Fibroblast of the aortic adventitia (primary cell): Measurements from ENCODE around the gene FAM151B. TPM values are rescaled to one million over a fixed set of nuclear protein-coding genes. Genes with fewer than 3 reads are reported as not detected.
"Not testable (repeated sequence)": the region's sequence is repeated elsewhere in the genome, so short reads cannot be mapped to it uniquely, and the experiment has no call there.

Experiments
- DNase-seq: peaks from one replicate; pipeline ENCODE4 v3.0.0-alpha.2; 2010; ENCODE audit warnings: low read depth
- H3K4me3 ChIP-seq: 2 replicates; pipeline ENCODE4 v1.5.1; 2011; ENCODE audit warnings: low read depth, mild to moderate bottlenecking, control low read depth, low read length, moderate library complexity
- total RNA-seq: library from RNA; depleted of rRNA; stranded (reverse); fragments of >200 nt; gene quantifications from 2 replicates; pipeline ENCODE4 v1.2.3, GENCODE V29; 2012; ENCODE audit warnings: low replicate concordance
- TF ChIP-seq, protein P1 (sequence below): IDR thresholded peaks from 2 replicates; pipeline ENCODE4 v1.5.1; 2011; ENCODE audit warnings: mild to moderate bottlenecking, low read length, control low read depth, inconsistent platforms; ENCODE audit not compliant: insufficient read depth

The FAM151B gene
- total RNA-seq, 1 donor: 6.8 TPM

DNA sequence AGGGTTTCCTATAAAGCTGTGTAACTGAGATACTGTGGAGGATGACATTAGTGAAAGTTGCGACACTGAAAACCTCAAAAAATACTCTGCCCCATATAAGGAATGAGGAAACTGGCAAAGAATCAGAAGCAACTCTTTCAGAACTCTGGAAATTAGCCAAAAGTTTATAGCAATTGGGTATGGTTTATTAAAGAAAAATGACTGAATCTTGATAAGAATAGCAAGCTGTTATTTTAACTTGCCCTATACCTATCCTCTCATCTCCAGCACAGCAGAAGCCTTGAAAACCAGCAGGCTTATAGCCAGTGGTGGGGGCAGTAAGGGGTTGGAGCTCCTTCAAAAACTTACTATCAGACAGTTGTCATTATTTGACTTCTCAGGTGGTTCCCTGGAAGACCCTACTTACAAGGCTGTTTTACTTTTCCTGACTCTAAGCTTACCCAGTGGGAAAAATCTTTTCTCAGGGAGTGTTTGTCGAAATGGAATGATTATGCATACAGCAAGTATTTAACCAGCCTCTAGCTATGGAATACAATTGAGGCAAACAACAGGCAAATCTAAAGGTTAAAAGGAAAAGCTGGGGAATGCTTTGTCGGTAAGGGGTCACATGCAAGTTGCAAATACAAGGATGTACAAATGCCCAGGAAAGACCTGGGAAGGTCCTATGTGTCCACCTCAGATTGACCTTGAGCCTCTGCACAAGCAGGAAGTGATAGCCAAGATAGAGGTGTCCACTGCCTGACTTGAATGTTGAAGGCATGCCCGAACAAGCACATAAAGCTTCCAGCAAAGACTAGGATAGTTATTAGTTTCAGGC, 21.0 kb upstream of the FAM151B start:
- H3K4me3 ChIP-seq: no peak overlapping the region
- peak; percentile 71 for DNase-seq
- TF ChIP-seq, protein P1, sequence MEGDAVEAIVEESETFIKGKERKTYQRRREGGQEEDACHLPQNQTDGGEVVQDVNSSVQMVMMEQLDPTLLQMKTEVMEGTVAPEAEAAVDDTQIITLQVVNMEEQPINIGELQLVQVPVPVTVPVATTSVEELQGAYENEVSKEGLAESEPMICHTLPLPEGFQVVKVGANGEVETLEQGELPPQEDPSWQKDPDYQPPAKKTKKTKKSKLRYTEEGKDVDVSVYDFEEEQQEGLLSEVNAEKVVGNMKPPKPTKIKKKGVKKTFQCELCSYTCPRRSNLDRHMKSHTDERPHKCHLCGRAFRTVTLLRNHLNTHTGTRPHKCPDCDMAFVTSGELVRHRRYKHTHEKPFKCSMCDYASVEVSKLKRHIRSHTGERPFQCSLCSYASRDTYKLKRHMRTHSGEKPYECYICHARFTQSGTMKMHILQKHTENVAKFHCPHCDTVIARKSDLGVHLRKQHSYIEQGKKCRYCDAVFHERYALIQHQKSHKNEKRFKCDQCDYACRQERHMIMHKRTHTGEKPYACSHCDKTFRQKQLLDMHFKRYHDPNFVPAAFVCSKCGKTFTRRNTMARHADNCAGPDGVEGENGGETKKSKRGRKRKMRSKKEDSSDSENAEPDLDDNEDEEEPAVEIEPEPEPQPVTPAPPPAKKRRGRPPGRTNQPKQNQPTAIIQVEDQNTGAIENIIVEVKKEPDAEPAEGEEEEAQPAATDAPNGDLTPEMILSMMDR: no peak

DNA sequence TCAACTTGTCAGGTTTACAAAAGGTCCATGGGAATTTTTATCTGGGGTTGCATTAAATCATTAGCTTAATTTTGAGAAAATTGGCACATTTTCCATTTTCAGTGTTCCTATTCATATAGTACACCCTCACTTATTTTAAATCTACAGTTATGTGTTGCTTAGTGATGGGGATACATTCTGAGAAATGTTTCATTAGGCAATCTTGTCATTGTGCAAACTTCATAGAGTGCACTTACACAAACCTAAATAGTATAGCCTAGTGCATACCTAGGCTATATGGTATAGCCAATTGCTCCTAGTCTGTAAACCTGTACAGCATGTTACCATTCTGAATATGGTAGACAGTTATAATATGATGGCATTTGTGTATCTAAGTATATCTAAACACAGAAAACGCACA, 19.8 kb upstream of the FAM151B start:
- H3K4me3 ChIP-seq: no peak overlapping the region
- TF ChIP-seq, protein P1: no peak
- DNase-seq: no peak

DNA sequence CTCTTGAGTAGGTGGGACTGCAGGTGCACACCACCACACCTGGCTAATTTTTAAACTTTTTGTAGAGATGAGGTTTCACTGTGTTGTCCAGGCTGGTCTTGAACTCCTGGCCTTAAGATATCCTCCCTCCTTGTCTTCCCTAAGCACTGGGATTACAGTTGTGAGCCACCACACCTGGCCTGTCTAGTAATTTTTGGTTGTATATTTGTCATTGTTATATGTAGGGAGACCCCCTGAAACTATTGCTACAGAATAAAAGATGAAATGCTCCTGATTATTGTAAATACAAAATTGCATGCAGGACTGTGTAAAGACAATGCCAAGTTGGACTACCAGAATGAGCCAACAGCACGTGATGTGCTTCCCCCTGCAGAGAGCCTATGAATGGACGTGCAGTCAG, 17.3 kb upstream of the FAM151B start:
- H3K4me3 ChIP-seq, DNase-seq: not testable (repeated sequence)

DNA sequence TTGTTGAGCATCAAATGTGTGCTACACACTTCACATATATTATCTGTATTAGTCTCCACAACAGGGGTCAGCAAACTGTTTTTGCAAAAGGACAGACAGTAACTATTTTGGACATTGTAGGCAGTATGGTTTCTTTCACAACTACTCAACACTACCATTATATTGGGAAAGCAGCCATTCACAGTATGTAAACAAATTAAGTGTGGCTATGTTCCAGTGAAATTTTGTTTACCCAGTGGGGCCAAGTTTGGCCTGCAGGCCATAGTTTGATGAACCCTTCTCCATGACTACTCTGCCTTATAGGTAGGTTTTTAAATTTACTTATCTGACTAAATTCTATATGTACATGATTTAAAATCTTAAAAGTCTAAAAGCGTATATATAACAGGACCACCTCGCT, 13.0 kb upstream of the FAM151B start:
- TF ChIP-seq, protein P1: no peak
- no peak for DNase-seq
- no peak overlapping the region for H3K4me3 ChIP-seq

DNA sequence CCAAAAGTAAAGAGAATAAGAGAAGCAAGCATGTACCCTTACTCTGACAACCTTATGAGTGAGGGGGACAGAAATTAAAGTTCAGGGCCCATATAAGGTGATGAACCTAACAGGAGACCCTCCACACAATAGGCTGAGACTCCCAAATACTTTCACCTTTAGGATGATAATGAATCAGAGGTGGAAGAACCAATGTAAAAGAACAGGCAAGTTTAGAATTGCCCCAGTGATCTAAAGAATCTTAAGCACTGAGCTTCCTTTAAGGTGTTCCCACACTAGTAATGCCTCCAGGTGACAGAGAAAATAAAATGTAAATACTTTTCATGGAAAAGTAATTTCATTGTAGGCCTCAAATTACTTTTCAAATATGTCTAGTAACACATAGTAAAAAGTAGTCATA, 8.2 kb upstream of the FAM151B start:
- DNase-seq: no peak
- TF ChIP-seq, protein P1: no peak
- no peak overlapping the region for H3K4me3 ChIP-seq

DNA sequence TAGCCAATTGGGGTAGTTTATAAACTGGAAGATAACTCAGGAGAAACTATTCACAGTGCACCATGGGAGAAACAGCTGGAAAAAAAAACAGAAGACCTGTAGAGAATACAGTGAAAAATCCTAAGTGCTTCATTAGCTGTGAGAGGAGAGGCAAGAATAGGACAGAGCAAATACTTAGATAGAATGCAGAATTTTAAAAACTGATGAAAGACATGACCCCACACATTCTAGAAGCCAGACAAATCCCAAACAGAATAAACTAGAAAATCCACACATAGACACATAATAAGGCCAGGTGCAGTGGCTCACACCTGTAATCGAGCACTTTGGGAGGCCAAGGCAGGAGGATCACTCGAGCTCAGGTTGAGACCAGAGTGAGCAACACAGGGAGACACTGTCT, 7.5 kb upstream of the FAM151B start:
- H3K4me3 ChIP-seq: no peak overlapping the region
- TF ChIP-seq, protein P1: no peak
- DNase-seq: no peak

DNA sequence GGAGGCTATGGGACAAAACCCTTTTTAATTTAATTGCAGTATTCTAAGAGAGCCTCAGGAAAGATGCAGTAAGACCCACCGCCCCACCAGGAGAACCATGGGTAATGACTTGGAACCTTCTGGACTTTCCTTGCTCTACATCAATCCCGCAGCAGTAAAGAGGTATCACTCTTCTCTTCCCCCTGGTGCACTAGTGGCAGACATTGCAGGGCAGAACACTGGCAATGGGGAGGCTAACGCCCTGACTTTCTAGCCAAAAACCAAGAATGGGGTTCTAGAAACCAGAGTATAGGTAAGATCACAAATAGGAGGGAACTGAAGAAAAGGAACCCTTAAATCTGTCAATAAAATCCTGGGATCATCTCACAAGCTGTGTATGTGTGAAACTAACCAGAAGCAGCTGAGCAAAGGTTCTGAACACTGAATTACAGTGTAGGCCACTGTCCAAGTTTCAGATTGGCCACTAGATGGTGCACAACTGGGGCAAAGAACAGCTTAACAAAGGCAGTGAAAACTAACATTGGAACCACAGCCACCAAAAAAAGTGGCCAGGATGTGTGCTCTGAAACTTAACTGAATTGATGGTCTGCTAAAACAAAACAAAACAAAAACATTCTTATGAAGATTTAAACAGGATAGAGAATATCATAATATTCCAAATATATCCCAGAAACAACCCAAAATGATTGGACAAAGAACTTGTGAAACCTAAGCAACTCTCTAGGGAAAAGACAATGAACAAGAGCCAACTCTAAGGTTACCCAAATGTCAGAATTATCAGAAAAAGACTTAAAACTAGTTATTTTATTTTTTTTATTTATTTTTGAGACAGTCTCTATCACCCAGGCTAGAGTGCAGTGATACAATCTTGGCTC, 6.6 kb upstream of the FAM151B start:
- peak; percentile 71 for DNase-seq
- TF ChIP-seq, protein P1: peak; percentile 87
- no peak overlapping the region for H3K4me3 ChIP-seq
